Suprapubic skin (tissue), 3 donors: ENCODE measurements around the gene AP2M1.

Source experiments
- CTCF ChIP-seq, 2 donors: fragments of 200-600 bp in 1 of 2; fragments of 450-650 bp in 1 of 2; sonication (generic) in 1 of 2; IDR thresholded peaks; one replicate each; pipeline ENCODE4 v1.5.1; 2016 to 2019; ENCODE audit warnings: antibody characterized with exemption in 2 of 2, mild to moderate bottlenecking in 1 of 2, moderate library complexity in 1 of 2
- POLR2A ChIP-seq, 2 donors: fragments of 450-650 bp; IDR thresholded peaks; one replicate each; pipeline ENCODE4 v1.6.1; 2017; ENCODE audit warnings: antibody characterized with exemption in 2 of 2, mild to moderate bottlenecking in 2 of 2, moderate library complexity in 2 of 2

DNA sequence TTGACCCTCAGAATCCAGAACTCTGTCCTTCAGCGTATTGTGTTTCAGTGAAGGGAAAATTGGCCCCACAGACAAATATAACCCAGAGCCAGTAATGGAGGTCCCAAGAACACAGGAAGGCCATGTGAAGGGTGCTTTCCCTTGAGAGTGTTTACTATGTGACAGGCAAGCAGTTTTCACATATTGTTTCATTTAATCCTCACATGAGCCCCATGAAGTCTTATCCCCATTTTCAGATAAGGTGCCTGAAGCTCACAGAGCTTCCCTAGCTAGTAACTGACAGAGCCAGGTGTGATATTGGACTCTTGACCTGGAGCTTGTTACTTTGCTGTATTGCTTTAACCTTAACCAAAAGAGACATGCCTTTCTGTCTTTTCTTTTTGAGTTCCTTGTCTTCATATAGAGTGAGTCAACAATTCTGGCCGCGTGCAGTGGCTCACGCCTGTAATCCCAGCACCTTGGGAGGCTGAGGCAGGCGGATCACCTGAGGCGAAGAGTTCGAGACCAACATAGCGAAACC lies 28.8 kb upstream of the AP2M1 start:
- no peak for TF ChIP-seq CTCF (IDR thresholded peaks at IDR 0.05)
- TF ChIP-seq POLR2A (IDR thresholded peaks at IDR 0.05): no peak
